HepG2 (cell line): Measurements from ENCODE around the gene ETV2. TPM values are rescaled to one million over a fixed set of nuclear protein-coding genes. Genes with fewer than 3 reads are reported as not detected.

Source experiments
- BATF2 ChIP-seq: sonication (generic); formaldehyde crosslinking; IDR thresholded peaks from 2 replicates; pipeline ENCODE4 v1.8.0; 2022; ENCODE audit warnings: mild to moderate bottlenecking, missing genetic modification reagents, moderate library complexity
- FLYWCH1 ChIP-seq: sonication (generic); formaldehyde crosslinking; IDR thresholded peaks from 2 replicates; pipeline ENCODE4 v1.8.1; 2023; ENCODE audit warnings: mild to moderate bottlenecking, missing genetic modification reagents
- HMGXB4 ChIP-seq, 2 experiments: sonication (generic) in 1 of 2; formaldehyde crosslinking in 1 of 2; IDR thresholded peaks; 2 replicates each; pipeline versions ENCODE4 v1.4.0 to v1.6.1; 2018 to 2020; ENCODE audit warnings: missing genetic modification reagents in 2 of 2, borderline replicate concordance in 1 of 2, low read depth in 1 of 2, mild to moderate bottlenecking in 1 of 2, missing biosample characterization in 1 of 2
- SCMH1 ChIP-seq: sonication (generic); formaldehyde crosslinking; IDR thresholded peaks from 2 replicates; pipeline ENCODE4 v1.9.0; 2021; ENCODE audit warnings: missing genetic modification reagents, mild to moderate bottlenecking, borderline replicate concordance
- SP5 ChIP-seq: IDR thresholded peaks from 2 replicates; pipeline ENCODE4 v1.6.1; 2016; ENCODE audit warnings: low read depth, borderline replicate concordance
- ZBTB10 ChIP-seq: sonication (generic); formaldehyde crosslinking; IDR thresholded peaks from 2 replicates; pipeline ENCODE4 v1.4.0; 2020; ENCODE audit warnings: missing genetic modification reagents, borderline replicate concordance
- ZHX1 ChIP-seq: sonication (generic); formaldehyde crosslinking; IDR thresholded peaks from 2 replicates; pipeline ENCODE4 v1.8.1; 2022; ENCODE audit warnings: low read depth, mild to moderate bottlenecking, missing genetic modification reagents
- ZNF335 ChIP-seq: sonication (generic); formaldehyde crosslinking; IDR thresholded peaks from 2 replicates; pipeline ENCODE4 v1.4.0; 2020; ENCODE audit warnings: missing genetic modification reagents
- polyA plus RNA-seq, 8 experiments: library from polyadenylated mRNA; depleted of rRNA in 3 of 8; stranded (reverse) in 7 of 8; unstranded in 1 of 8; fragments of >200 nt; fragmentation: Illumina TruSeq in 4 of 8; extraction: Trizol in 4 of 8; gene quantifications; 2 replicates each; pipeline versions ENCODE4 v1.2.1 to v1.2.3, GENCODE V29; 2011 to 2016; ENCODE audit warnings: low read depth in 4 of 8, missing spikeins in 1 of 8, mixed read lengths in 1 of 8; ENCODE audit not compliant: insufficient read depth in 1 of 8
- total RNA-seq, 5 experiments: library from RNA; depleted of rRNA; stranded (reverse); fragments of >200 nt; fragmentation: Illumina TruSeq; extraction: Trizol; gene quantifications; 2 replicates each; pipeline ENCODE4 v1.2.3, GENCODE V29; 2016; ENCODE audit warnings: low read depth in 1 of 5
- TF ChIP-seq, protein P1 (sequence below): sonication (generic); formaldehyde crosslinking; IDR thresholded peaks from 2 replicates; pipeline ENCODE4 v1.4.0; 2020; ENCODE audit warnings: missing genetic modification reagents; ENCODE audit errors: not compliant biosample characterization
- TF ChIP-seq, protein P2 (sequence below): sonication (generic); formaldehyde crosslinking; IDR thresholded peaks from 2 replicates; pipeline ENCODE4 v1.5.1; 2020; ENCODE audit warnings: mild to moderate bottlenecking, moderate library complexity, missing genetic modification reagents

ETV2 gene
- total and polyA plus RNA-seq, 2 of the 13 experiments (the other 11 are each of a cell fraction or from before 2014, with no cell fraction given) = 0.07 to 0.20 TPM

- TF ChIP-seq HMGXB4 (CRISPR knock-in tag; IDR thresholded peaks at IDR 0.05; ENCODE audit: borderline replicate concordance in 1 of 2, low read depth in 1 of 2) (peak; percentile 78 to 84; a peak in 3 of 4 replicates), BATF2 (CRISPR knock-in tag) (no peak), FLYWCH1 (no peak), SCMH1 (no peak), SP5 (no peak), ZBTB10 (CRISPR knock-in tag) (no peak), ZNF335 (CRISPR knock-in tag) (no peak), ZHX1 (CRISPR knock-in tag) (peak; percentile 92)
- TF ChIP-seq, protein P1, sequence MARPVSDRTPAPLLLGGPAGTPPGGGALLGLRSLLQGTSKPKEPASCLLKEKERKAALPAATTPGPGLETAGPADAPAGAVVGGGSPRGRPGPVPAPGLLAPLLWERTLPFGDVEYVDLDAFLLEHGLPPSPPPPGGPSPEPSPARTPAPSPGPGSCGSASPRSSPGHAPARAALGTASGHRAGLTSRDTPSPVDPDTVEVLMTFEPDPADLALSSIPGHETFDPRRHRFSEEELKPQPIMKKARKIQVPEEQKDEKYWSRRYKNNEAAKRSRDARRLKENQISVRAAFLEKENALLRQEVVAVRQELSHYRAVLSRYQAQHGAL (CRISPR knock-in tag) = no peak
- TF ChIP-seq, protein P2, sequence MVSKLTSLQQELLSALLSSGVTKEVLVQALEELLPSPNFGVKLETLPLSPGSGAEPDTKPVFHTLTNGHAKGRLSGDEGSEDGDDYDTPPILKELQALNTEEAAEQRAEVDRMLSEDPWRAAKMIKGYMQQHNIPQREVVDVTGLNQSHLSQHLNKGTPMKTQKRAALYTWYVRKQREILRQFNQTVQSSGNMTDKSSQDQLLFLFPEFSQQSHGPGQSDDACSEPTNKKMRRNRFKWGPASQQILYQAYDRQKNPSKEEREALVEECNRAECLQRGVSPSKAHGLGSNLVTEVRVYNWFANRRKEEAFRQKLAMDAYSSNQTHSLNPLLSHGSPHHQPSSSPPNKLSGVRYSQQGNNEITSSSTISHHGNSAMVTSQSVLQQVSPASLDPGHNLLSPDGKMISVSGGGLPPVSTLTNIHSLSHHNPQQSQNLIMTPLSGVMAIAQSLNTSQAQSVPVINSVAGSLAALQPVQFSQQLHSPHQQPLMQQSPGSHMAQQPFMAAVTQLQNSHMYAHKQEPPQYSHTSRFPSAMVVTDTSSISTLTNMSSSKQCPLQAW (CRISPR knock-in tag) = peak; percentile 90
These were observed 28.8 kb upstream of the ETV2 start, which contains the start of gene HAUS5 (continued) for GRCh38 chr19:35612559-35613321.
